Astrocyte of the cerebellum (primary cell): ENCODE data around the gene TMC6.
A peak's percentile ranks its signal among the peaks of the same experiment; 100 is the strongest.
"Not testable (repeated sequence)": the region's sequence is repeated elsewhere in the genome, so short reads cannot be mapped to it uniquely, and the experiment has no call there.

Experiments
- DNase-seq: peaks from one replicate; pipeline ENCODE4 v3.0.0-alpha.2; 2011; ENCODE audit warnings: low read depth
- H3K4me3 ChIP-seq: 2 replicates; pipeline ENCODE4 v1.5.1; 2011; ENCODE audit warnings: mild to moderate bottlenecking, low read depth, low read length, moderate library complexity
- in situ Hi-C: cut with HindIII; loops from 2 replicates; pipeline ENCODE4 v1.10.0; 2017; ENCODE audit warnings: low sequenced_read_pairs
- TF ChIP-seq, protein P1 (sequence below): IDR thresholded peaks from 2 replicates; pipeline ENCODE4 v1.5.1; 2012; ENCODE audit warnings: low read length, low read depth, moderate library complexity, mild to moderate bottlenecking; ENCODE audit errors: missing control alignments

TMC6 gene

DNA sequence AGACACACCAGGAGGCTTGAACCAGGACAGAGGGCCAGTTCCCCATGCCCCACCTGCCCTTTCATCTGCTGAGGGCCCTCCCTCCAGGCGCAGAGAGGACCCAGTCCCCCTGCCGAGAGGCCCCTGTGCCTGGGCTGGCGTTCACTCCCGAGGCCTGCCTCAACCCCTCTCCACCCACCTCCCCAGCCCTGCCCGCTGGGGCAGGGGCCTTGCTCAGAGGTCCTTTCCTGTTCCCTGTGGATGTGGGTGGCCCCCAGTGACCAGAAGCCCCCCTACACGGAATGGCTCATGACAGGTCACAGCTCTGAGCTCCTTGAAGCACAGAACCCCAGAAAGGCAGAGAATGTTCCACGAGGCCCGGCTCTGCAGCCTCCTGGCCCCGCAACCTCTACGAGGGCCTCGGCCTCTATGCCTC lies 6.7 kb downstream of the TMC6 start:
- TF ChIP-seq, protein P1, sequence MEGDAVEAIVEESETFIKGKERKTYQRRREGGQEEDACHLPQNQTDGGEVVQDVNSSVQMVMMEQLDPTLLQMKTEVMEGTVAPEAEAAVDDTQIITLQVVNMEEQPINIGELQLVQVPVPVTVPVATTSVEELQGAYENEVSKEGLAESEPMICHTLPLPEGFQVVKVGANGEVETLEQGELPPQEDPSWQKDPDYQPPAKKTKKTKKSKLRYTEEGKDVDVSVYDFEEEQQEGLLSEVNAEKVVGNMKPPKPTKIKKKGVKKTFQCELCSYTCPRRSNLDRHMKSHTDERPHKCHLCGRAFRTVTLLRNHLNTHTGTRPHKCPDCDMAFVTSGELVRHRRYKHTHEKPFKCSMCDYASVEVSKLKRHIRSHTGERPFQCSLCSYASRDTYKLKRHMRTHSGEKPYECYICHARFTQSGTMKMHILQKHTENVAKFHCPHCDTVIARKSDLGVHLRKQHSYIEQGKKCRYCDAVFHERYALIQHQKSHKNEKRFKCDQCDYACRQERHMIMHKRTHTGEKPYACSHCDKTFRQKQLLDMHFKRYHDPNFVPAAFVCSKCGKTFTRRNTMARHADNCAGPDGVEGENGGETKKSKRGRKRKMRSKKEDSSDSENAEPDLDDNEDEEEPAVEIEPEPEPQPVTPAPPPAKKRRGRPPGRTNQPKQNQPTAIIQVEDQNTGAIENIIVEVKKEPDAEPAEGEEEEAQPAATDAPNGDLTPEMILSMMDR, result no peak
- no peak for DNase-seq
- no peak overlapping the region for H3K4me3 ChIP-seq
- in situ Hi-C loops, result no loop called here

DNA sequence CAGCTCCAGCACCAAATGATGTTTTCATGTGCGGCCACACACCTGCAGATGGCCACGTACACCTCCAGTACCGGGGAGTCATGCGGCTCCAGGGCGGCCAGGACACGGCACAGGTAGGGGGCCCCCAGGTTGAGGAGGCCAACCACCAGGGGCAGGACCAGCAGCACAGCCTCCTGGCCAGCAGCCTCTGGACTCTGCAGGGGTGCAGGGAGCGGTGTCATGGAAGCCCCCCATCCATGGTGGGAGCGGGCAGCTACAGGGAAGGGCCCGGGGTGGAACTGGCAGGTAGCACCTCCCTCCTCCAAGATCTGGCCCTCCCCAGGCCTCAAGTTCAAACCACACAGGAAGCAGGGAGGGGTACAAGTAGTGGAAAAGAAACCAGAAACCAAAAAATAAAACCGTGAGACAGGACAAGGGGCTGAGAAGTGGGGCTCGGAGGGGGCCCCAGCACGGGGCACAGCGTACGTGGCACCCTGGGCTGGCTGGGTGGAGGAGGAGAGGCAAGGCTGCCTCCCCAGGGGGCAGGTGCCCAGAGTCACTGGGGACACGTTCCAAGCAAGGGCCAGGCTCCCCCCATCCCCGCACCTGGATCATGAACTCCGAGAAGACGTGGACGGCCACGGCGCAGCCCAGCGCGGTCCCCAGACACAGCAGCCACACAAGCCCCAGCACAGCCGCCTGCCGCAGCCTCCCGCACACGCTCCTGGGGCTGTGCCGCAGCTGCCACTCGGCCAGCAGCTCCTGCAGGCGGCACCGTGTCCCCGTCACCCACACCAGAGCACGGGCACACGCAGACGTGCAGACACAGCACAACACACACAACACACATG lies 7.4 kb downstream of the TMC6 start:
- H3K4me3 ChIP-seq, result no peak overlapping the region
- no peak for DNase-seq
- TF ChIP-seq, protein P1, result no peak
- in situ Hi-C loops, result no loop called here

DNA sequence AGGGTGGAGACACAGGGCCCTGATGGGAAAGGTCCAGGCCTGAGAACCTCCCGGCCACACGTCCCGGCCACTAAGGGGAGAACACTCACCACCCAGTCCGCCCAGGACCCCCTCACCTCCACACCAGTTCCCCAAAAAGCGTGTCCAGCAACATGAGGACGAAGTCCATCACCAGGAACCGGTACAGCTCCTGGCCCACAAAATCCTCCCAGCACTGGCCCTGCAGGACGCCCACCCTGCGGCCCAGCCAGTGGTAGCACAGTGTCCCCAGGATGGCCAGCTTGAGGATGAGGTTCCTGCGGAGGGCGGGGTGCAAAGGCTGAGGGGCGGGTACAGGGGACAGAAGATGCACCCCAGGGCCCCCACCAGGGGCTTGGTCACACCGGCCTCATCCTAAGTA lies 8.0 kb downstream of the TMC6 start:
- DNase-seq, result no peak
- TF ChIP-seq, protein P1, result no peak
- in situ Hi-C loops, result no loop called here
- H3K4me3 ChIP-seq, result no peak overlapping the region

DNA sequence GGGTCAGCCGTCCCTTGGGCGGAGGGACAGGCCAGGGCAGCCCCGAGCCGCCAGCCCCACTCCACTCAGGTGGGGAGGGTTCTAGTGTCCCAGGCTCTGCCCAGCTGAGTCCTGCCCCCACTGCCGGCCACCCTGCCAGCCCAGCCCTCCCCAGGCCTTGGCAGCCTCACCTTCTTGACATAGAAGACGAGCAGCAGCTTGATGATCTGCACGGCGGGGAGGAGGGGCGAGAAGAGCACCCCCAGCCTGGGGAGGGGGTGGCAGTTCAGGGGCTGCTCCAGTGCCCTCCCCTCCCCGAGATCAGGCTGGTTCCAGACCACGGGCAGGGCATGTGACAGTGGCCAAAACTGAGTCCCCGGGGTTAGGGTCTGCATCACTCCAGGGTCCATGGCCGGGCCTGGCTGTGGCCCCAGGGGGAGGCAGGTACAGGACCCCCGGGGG lies 9.7 kb downstream of the TMC6 start:
- in situ Hi-C loops, result no loop called here
- TF ChIP-seq, protein P1, result no peak
- DNase-seq, result no peak
- H3K4me3 ChIP-seq, result no peak overlapping the region

DNA sequence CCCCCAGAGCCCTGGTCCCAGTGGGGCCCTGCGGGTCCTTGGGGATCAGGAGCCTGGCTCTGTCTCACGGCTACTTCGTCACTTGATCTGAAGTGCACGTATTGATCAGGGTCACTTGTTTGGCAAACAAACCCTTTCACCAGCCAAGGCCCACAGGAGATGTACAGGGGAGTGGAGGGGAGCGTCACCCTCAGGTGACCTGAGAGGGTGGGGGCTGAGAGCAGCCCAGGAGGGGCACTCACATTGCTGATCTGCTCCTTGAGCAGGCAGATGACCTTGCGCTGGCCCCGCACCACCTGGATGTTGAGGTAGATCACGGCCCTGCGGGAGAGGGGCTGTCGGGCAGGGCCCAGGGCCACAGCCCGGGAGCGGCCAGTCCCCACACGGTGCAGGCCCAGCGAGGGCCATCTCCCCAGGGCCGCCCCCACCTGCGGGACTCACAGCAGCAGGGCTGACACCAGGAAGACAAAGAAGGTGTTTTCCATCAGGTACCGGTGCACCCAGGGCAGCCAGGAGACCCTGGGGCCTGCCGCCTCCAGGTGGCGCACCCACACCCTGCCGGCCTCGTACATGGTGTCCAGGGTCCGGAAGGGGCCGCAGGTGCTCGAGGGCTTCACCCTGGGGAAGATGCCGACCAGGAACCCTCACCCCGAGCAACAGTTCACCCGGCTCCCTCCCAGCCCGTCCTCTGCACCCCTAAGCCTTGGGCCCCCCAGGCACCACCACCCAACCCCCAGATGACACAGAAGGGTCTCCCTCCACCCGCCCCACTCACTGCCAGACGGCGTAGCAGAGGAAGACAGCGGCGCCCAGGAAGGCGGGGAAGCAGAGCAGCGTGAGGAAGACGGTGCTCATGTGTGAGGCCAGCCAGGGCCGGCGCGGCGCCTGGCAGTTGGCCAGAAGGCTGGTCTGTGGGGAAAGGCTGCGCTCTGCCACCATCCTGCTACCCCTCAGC lies 11.3 kb downstream of the TMC6 start:
- TF ChIP-seq, protein P1, result peak; percentile 46
- in situ Hi-C loops, result no loop called here
- H3K4me3 ChIP-seq, result no peak overlapping the region
- DNase-seq, result no peak

DNA sequence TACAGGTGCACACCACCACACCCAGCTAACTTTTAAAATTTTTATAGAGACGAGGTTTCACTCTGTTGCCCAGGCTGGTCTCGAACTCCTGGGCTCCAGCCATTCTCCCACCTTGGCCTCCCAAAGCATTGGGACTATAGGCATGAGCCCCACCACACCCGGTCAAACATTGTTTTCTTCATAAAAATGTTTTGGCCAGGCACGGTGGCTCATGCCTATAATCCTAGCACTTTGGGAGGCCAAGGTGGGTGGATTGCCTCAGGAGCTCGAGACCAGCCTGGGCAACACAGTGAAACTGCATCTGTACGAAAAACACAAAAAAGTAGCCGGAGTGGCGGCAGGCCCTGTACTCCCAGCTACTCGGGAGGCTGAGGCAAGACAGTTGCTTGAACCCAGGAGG lies 12.1 kb downstream of the TMC6 start:
- TF ChIP-seq, protein P1, result no peak
- no peak overlapping the region for H3K4me3 ChIP-seq
- no peak for DNase-seq
- in situ Hi-C loops, result no loop called here

DNA sequence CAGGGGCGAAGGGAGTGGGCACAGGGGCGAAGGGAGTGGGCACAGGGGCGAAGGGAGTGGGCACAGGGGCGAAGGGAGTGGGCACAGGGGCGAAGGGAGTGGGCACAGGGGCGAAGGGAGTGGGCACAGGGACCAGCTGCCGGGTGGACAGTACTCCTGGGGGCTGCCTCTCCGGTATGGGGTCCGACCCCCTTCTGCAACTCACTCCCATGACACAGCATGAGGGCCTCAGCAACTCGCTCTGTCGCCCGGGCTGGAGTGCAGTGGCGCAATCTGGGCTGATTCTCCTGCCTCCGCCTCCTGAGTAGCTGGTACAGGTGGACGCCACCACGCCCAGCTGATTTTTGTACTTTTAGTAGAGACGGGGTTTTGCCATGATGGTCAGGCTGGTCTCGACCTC lies 12.8 kb downstream of the TMC6 start:
- H3K4me3 ChIP-seq, in situ Hi-C loops, DNase-seq: not testable (repeated sequence)
